TTC549 (cell line): ENCODE measurements around the gene SCAPER.
"Not testable (repeated sequence)": the region's sequence is repeated elsewhere in the genome, so short reads cannot be mapped to it uniquely, and the experiment has no call there.

Source experiments
- FAIRE-seq: peaks from 2 replicates; lab custom pipeline; 2012; peaks lifted over from hg19 to GRCh38; lab: Jason Lieb, UNC

The SCAPER gene

GRCh38 chr15:76776969-76777368, 128.2 kb downstream of the SCAPER start:
- peak; percentile 23 for FAIRE-seq

GRCh38 chr15:76776480-76776879, 128.7 kb downstream of the SCAPER start:
- no peak for FAIRE-seq

GRCh38 chr15:76773234-76773633, 131.9 kb downstream of the SCAPER start:
- no peak for FAIRE-seq

- FAIRE-seq: no peak
Observed at GRCh38 chr15:76772776-76773175, 132.4 kb downstream of the SCAPER start.

GRCh38 chr15:76764004-76764403, 141.1 kb downstream of the SCAPER start:
- no peak for FAIRE-seq

GRCh38 chr15:76763554-76763953, 141.6 kb downstream of the SCAPER start:
- FAIRE-seq: no peak

GRCh38 chr15:76756381-76756780, 148.8 kb downstream of the SCAPER start:
- no peak for FAIRE-seq

GRCh38 chr15:76753771-76754170, 151.4 kb downstream of the SCAPER start:
- FAIRE-seq: no peak

GRCh38 chr15:76753131-76753530, 152.0 kb downstream of the SCAPER start:
- no peak for FAIRE-seq

GRCh38 chr15:76752549-76752948, 152.6 kb downstream of the SCAPER start:
- FAIRE-seq: no peak

GRCh38 chr15:76737573-76737972, 167.6 kb downstream of the SCAPER start:
- FAIRE-seq: no peak

- FAIRE-seq: not testable (repeated sequence)
Observed at GRCh38 chr15:76732321-76732720, 172.8 kb downstream of the SCAPER start.

GRCh38 chr15:76730262-76730661, 174.9 kb downstream of the SCAPER start:
- no peak for FAIRE-seq

- no peak for FAIRE-seq
Observed at GRCh38 chr15:76718863-76719262, 186.3 kb downstream of the SCAPER start.

GRCh38 chr15:76714950-76715349, 190.2 kb downstream of the SCAPER start:
- FAIRE-seq: no peak

- FAIRE-seq: no peak
Observed at GRCh38 chr15:76711351-76711827, 193.8 kb downstream of the SCAPER start.

- not testable (repeated sequence) for FAIRE-seq
Observed at GRCh38 chr15:76704032-76704431, 201.1 kb downstream of the SCAPER start.

GRCh38 chr15:76696840-76697239, 208.3 kb downstream of the SCAPER start:
- no peak for FAIRE-seq

- not testable (repeated sequence) for FAIRE-seq
Observed at GRCh38 chr15:76692546-76692945, 212.6 kb downstream of the SCAPER start.

GRCh38 chr15:76687592-76687991, 217.5 kb downstream of the SCAPER start:
- FAIRE-seq: not testable (repeated sequence)

- no peak for FAIRE-seq
Observed at GRCh38 chr15:76684002-76684401, 221.1 kb downstream of the SCAPER start.

GRCh38 chr15:76682833-76683232, 222.3 kb downstream of the SCAPER start:
- FAIRE-seq: no peak

GRCh38 chr15:76682259-76682658, 222.9 kb downstream of the SCAPER start:
- no peak for FAIRE-seq

GRCh38 chr15:76678766-76679165, 226.4 kb downstream of the SCAPER start:
- FAIRE-seq: no peak

- FAIRE-seq: no peak
Observed at GRCh38 chr15:76674883-76675282, 230.3 kb downstream of the SCAPER start.
